ENCODE data around the gene DBX2.

- no peak for TF ChIP-seq CTCF (IDR thresholded peaks at IDR 0.05)
- TF ChIP-seq POLR2A (IDR thresholded peaks at IDR 0.05), result no peak
These were observed 38.6 kb upstream of the DBX2 start for GRCh38 chr12:45089411-45090075.
